SK-N-SH (cell line): ENCODE results near the gene MAP2. TPM values are rescaled to one million over a fixed set of nuclear protein-coding genes. Genes with fewer than 3 reads are reported as not detected.

Experiments used
- CTCF ChIA-PET: fragments of 300-600, 350-600 bp; formaldehyde crosslinking; extraction: SDS; loops from one replicate; lab custom pipeline; 2021; lab: Yijun Ruan, JAX
- POLR2A ChIA-PET: fragments of 350-600 bp; sonication (Branson Sonifier 250); formaldehyde crosslinking; extraction: SDS; loops from one replicate; lab custom pipeline; 2020; ENCODE audit warnings: antibody characterized with exemption, inconsistent platforms; lab: Yijun Ruan, JAX
- DNase-seq: peaks from one replicate; pipeline ENCODE4 v3.0.0; 2012
- H2AFZ ChIP-seq: fragments of 200-600 bp; sonication (generic); 2 replicates; pipeline ENCODE4 v1.8.1; 2016; ENCODE audit warnings: antibody characterized with exemption, mild to moderate bottlenecking, low read depth
- H3F3A ChIP-seq: fragments of 200-600 bp; sonication (generic); replicated peaks from 2 replicates; pipeline ENCODE3; 2016; ENCODE audit warnings: antibody characterized with exemption, mild to moderate bottlenecking; ENCODE audit not compliant: insufficient read depth
- H3K27ac ChIP-seq, 2 experiments: fragments of 200-500 bp in 1 of 2; fragments of 200-600 bp in 1 of 2; sonication (Bioruptor generic) in 1 of 2; sonication (generic), shearing (Covaris generic) in 1 of 2; 2 replicates each; pipeline versions ENCODE4 v1.5.1 to v1.6.1; 2014 to 2016; ENCODE audit warnings: low read depth in 2 of 2, inconsistent platforms in 1 of 2, low read length in 1 of 2, mild to moderate bottlenecking in 1 of 2, mixed read lengths in 1 of 2
- H3K27me3 ChIP-seq: fragments of 200-600 bp; sonication (generic), shearing (Covaris generic); 2 replicates; pipeline ENCODE4 v1.6.1; 2016; ENCODE audit warnings: mixed run types; ENCODE audit not compliant: insufficient read depth
- H3K36me3 ChIP-seq, 2 experiments: fragments of 200-500 bp in 1 of 2; fragments of 200-600 bp in 1 of 2; sonication (Bioruptor generic) in 1 of 2; sonication (generic) in 1 of 2; replicated peaks in 1 of 2; 2 replicates each; pipeline versions ENCODE3 to v1.5.1; 2014 to 2016; ENCODE audit warnings: low read length in 1 of 2, mild to moderate bottlenecking in 1 of 2; ENCODE audit not compliant: insufficient read depth in 2 of 2, control insufficient read depth in 1 of 2
- H3K4me1 ChIP-seq, 2 experiments: fragments of 200-500 bp in 1 of 2; fragments of 200-600 bp in 1 of 2; sonication (Bioruptor generic) in 1 of 2; sonication (generic), shearing (Covaris generic) in 1 of 2; 2 replicates each; pipeline versions ENCODE4 v1.5.1 to v1.6.1; 2014 to 2016; ENCODE audit warnings: low read depth in 1 of 2, low read length in 1 of 2, mixed run types in 1 of 2; ENCODE audit not compliant: insufficient read depth in 2 of 2, control insufficient read depth in 1 of 2
- H3K4me2 ChIP-seq: fragments of 200-600 bp; sonication (generic), shearing (Covaris generic); 2 replicates; pipeline ENCODE4 v1.6.1; 2017; ENCODE audit warnings: mixed run types
- H3K4me3 ChIP-seq, 2 experiments: fragments of 200-500 bp in 1 of 2; fragments of 200-600 bp in 1 of 2; sonication (Bioruptor generic) in 1 of 2; sonication (generic), shearing (Covaris generic) in 1 of 2; 2 replicates each; pipeline versions ENCODE4 v1.5.1 to v1.8.1; 2014 to 2016; ENCODE audit warnings: low read depth in 2 of 2, inconsistent platforms in 1 of 2, low read length in 1 of 2, mild to moderate bottlenecking in 1 of 2, mixed read lengths in 1 of 2, moderate library complexity in 1 of 2
- H3K79me2 ChIP-seq: fragments of 200-600 bp; sonication (generic); 2 replicates; pipeline ENCODE4 v1.8.1; 2017; ENCODE audit warnings: mild to moderate bottlenecking; ENCODE audit not compliant: insufficient read depth
- H3K9ac ChIP-seq: fragments of 200-600 bp; sonication (generic); 2 replicates; pipeline ENCODE4 v1.6.1; 2017; ENCODE audit warnings: mixed run types
- H3K9me2 ChIP-seq: fragments of 200-600 bp; sonication (generic); 2 replicates; pipeline ENCODE4 v1.6.1; 2017; ENCODE audit warnings: mixed run types
- H3K9me3 ChIP-seq: fragments of 200-600 bp; sonication (generic); 2 replicates; pipeline ENCODE4 v1.6.1; 2017; ENCODE audit warnings: mixed run types, mild to moderate bottlenecking, moderate library complexity
- H4K20me1 ChIP-seq: fragments of 200-600 bp; sonication (generic); 2 replicates; pipeline ENCODE4 v1.6.1; 2017; ENCODE audit warnings: mild to moderate bottlenecking, mixed run types; ENCODE audit not compliant: insufficient read depth
- CHD2 ChIP-seq: fragments of 150-350 bp; IDR thresholded peaks from 2 replicates; pipeline ENCODE4 v1.6.1; 2018; ENCODE audit warnings: low read length; ENCODE audit not compliant: partially characterized antibody
- FOSL2 ChIP-seq: IDR thresholded peaks from 2 replicates; pipeline ENCODE4 v1.4.0; 2012; ENCODE audit warnings: low read depth, mild to moderate bottlenecking, moderate library complexity, borderline replicate concordance
- FOXJ3 ChIP-seq: sonication (generic); formaldehyde crosslinking; IDR thresholded peaks from 2 replicates; pipeline ENCODE4 v1.5.1; 2020; ENCODE audit warnings: mild to moderate bottlenecking, missing genetic modification reagents
- FOXM1 ChIP-seq: IDR thresholded peaks from 2 replicates; pipeline ENCODE4 v1.4.0; 2012; ENCODE audit warnings: low read depth, mild to moderate bottlenecking
- GABPA ChIP-seq: IDR thresholded peaks from 2 replicates; pipeline ENCODE4 v1.4.0; 2012; ENCODE audit warnings: low read depth, mild to moderate bottlenecking
- GATA2 ChIP-seq: sonication (generic); formaldehyde crosslinking; IDR thresholded peaks from 2 replicates; pipeline ENCODE4 v1.5.0; 2020; ENCODE audit warnings: mild to moderate bottlenecking, missing genetic modification reagents
- JUND ChIP-seq: IDR thresholded peaks from 2 replicates; pipeline ENCODE4 v1.4.0; 2012
- POLR2AphosphoS5 ChIP-seq: IDR thresholded peaks from 2 replicates; pipeline ENCODE4 v1.6.1; 2012; ENCODE audit warnings: low read depth, low read length
- RAD21 ChIP-seq: IDR thresholded peaks from 2 replicates; pipeline ENCODE4 v1.6.1; 2012; ENCODE audit warnings: mild to moderate bottlenecking, low read length
- SIN3A ChIP-seq: IDR thresholded peaks from 2 replicates; pipeline ENCODE4 v1.6.1; 2012; ENCODE audit warnings: low read depth, mild to moderate bottlenecking, low read length, moderate library complexity, borderline replicate concordance
- TAF1 ChIP-seq: IDR thresholded peaks from 2 replicates; pipeline ENCODE4 v1.6.1; 2012; ENCODE audit warnings: low read depth, mild to moderate bottlenecking, low read length, moderate library complexity, borderline replicate concordance
- TCF12 ChIP-seq: IDR thresholded peaks from 2 replicates; pipeline ENCODE4 v1.4.0; 2012
- TEAD4 ChIP-seq: IDR thresholded peaks from 2 replicates; pipeline ENCODE4 v1.4.0; 2012; ENCODE audit warnings: mild to moderate bottlenecking, borderline replicate concordance; ENCODE audit not compliant: insufficient read depth
- WGBS: methylation state at CpG from one replicate; pipeline ENCODE4 v1.1.6; 2017; ENCODE audit warnings: low lambda C conversion rate; 5-methylcytosine and 5-hydroxymethylcytosine counted together
- polyA plus RNA-seq, 3 experiments: library from polyadenylated mRNA; depleted of rRNA; stranded (reverse); fragments of >200 nt; gene quantifications; 2 replicates each; pipeline ENCODE4 v1.2.3, GENCODE V29; 2012
- TF ChIP-seq, protein P1 (sequence below): IDR thresholded peaks from 2 replicates; pipeline ENCODE4 v1.4.0; 2012; ENCODE audit warnings: low read depth
- TF ChIP-seq, protein P2 (sequence below): IDR thresholded peaks from 2 replicates; pipeline ENCODE4 v1.4.0; 2012; ENCODE audit warnings: low read depth, borderline replicate concordance
- TF ChIP-seq, protein P3 (sequence below): fragments of 150-350 bp; IDR thresholded peaks from 2 replicates; pipeline ENCODE4 v1.6.1; 2017; ENCODE audit warnings: antibody characterized with exemption, low read length, low read depth, borderline replicate concordance
- TF ChIP-seq, protein P4 (sequence below): IDR thresholded peaks from 2 replicates; pipeline ENCODE4 v1.6.1; 2012; ENCODE audit warnings: mild to moderate bottlenecking, low read depth, low read length, moderate library complexity
- TF ChIP-seq, protein P5 (sequence below): fragments of 150-350 bp; IDR thresholded peaks from 2 replicates; pipeline ENCODE4 v1.6.1; 2016; ENCODE audit warnings: mild to moderate bottlenecking, low read depth, low read length

Gene MAP2
- polyA plus RNA-seq, 1 of the 3 experiments (the other 2 are of a cell fraction), result 7.8 TPM

DNA sequence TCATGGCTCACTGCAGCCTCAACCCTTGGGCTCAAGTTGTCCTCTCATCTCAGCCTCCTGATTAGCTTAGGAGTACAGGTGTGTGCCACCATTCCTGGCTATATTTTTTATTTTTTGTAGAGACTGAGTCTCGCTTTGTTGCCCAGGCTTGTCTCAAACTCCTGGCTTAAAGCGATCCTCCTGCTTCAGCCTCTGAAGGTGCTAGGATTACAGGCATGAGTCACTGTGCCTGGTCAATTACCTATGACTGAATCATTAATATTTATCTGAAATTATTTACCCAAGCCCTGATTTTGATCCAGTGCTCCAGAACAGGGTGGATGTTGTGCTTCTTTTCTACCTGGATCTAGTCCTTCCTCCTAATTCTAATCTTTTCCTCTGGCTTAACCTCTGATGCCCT is 87.8 kb downstream of the MAP2 start:
- ChIA-PET CTCF (interaction anchor here (0.7 kb wide), 1 partner anchor 86 kb away, joined by 3 read pairs; no protein-coding TSS in a partner anchor), POLR2A (no interaction called here)
- no peak overlapping the region for H3K9ac ChIP-seq
- no peaks in the 10 kb centered on the region for H3F3A ChIP-seq
- TF ChIP-seq, protein P1, sequence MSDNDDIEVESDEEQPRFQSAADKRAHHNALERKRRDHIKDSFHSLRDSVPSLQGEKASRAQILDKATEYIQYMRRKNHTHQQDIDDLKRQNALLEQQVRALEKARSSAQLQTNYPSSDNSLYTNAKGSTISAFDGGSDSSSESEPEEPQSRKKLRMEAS, result no peak
- TF ChIP-seq TAF1 (no peak), TEAD4 (no peak), JUND (no peak), CHD2 (no peak), FOXM1 (no peak), GATA2 (CRISPR knock-in tag) (no peak), SIN3A (no peak), FOSL2 (no peak), POLR2AphosphoS5 (no peak), RAD21 (no peak), TCF12 (no peak), GABPA (no peak), FOXJ3 (CRISPR knock-in tag) (no peak)
- TF ChIP-seq, protein P2, sequence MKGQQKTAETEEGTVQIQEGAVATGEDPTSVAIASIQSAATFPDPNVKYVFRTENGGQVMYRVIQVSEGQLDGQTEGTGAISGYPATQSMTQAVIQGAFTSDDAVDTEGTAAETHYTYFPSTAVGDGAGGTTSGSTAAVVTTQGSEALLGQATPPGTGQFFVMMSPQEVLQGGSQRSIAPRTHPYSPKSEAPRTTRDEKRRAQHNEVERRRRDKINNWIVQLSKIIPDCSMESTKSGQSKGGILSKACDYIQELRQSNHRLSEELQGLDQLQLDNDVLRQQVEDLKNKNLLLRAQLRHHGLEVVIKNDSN, result no peak
- TF ChIP-seq, protein P3, sequence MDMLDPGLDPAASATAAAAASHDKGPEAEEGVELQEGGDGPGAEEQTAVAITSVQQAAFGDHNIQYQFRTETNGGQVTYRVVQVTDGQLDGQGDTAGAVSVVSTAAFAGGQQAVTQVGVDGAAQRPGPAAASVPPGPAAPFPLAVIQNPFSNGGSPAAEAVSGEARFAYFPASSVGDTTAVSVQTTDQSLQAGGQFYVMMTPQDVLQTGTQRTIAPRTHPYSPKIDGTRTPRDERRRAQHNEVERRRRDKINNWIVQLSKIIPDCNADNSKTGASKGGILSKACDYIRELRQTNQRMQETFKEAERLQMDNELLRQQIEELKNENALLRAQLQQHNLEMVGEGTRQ, result no peak
- TF ChIP-seq, protein P4, sequence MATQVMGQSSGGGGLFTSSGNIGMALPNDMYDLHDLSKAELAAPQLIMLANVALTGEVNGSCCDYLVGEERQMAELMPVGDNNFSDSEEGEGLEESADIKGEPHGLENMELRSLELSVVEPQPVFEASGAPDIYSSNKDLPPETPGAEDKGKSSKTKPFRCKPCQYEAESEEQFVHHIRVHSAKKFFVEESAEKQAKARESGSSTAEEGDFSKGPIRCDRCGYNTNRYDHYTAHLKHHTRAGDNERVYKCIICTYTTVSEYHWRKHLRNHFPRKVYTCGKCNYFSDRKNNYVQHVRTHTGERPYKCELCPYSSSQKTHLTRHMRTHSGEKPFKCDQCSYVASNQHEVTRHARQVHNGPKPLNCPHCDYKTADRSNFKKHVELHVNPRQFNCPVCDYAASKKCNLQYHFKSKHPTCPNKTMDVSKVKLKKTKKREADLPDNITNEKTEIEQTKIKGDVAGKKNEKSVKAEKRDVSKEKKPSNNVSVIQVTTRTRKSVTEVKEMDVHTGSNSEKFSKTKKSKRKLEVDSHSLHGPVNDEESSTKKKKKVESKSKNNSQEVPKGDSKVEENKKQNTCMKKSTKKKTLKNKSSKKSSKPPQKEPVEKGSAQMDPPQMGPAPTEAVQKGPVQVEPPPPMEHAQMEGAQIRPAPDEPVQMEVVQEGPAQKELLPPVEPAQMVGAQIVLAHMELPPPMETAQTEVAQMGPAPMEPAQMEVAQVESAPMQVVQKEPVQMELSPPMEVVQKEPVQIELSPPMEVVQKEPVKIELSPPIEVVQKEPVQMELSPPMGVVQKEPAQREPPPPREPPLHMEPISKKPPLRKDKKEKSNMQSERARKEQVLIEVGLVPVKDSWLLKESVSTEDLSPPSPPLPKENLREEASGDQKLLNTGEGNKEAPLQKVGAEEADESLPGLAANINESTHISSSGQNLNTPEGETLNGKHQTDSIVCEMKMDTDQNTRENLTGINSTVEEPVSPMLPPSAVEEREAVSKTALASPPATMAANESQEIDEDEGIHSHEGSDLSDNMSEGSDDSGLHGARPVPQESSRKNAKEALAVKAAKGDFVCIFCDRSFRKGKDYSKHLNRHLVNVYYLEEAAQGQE, result no peak
- TF ChIP-seq, protein P5, sequence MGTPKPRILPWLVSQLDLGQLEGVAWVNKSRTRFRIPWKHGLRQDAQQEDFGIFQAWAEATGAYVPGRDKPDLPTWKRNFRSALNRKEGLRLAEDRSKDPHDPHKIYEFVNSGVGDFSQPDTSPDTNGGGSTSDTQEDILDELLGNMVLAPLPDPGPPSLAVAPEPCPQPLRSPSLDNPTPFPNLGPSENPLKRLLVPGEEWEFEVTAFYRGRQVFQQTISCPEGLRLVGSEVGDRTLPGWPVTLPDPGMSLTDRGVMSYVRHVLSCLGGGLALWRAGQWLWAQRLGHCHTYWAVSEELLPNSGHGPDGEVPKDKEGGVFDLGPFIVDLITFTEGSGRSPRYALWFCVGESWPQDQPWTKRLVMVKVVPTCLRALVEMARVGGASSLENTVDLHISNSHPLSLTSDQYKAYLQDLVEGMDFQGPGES, result no peak
- no peaks in the 10 kb centered on the region for H3K9me3 ChIP-seq
- H3K9me2 ChIP-seq, result no peaks in the 10 kb centered on the region
- H3K27me3 ChIP-seq, result no peaks in the 10 kb centered on the region
- H3K36me3 ChIP-seq, result no peaks in the 10 kb centered on the region
- no peak overlapping the region for H3K27ac ChIP-seq
- H3K4me1 ChIP-seq, result no peaks in the 10 kb centered on the region; a peak in 2 of 4 replicates
- DNase-seq, result no peak
- 88% methylated on average over 2 of the region's 2 CpGs for WGBS
- no peaks in the 10 kb centered on the region for H4K20me1 ChIP-seq
- no peak overlapping the region for H3K4me2 ChIP-seq
- no peak overlapping the region for H3K4me3 ChIP-seq
- no peaks in the 10 kb centered on the region for H3K79me2 ChIP-seq
- H2AFZ ChIP-seq, result no peak overlapping the region
